H9 (cell line): ENCODE data around the gene ABLIM1. TPM values are rescaled to one million over a fixed set of nuclear protein-coding genes. Genes with fewer than 3 reads are reported as not detected.

Experiments used
- DNase-seq: peaks from one replicate; pipeline ENCODE4 v3.0.0-alpha.2; 2017
- H2AFZ ChIP-seq: one replicate; pipeline ENCODE4 v1.6.1; 2013; ENCODE audit warnings: mild to moderate bottlenecking, low read length, control low read depth, moderate library complexity
- H2AK5ac ChIP-seq: 2 replicates; pipeline ENCODE4 v1.6.1; 2013; ENCODE audit warnings: low read length, control low read depth, mixed read lengths; ENCODE audit not compliant: insufficient read length
- H2BK120ac ChIP-seq: one replicate; pipeline ENCODE4 v1.6.1; 2013; ENCODE audit warnings: low read depth, mild to moderate bottlenecking, low read length, control low read depth, inconsistent platforms; ENCODE audit not compliant: poor library complexity, severe bottlenecking
- H2BK12ac ChIP-seq: 2 replicates; pipeline ENCODE4 v1.6.1; 2013; ENCODE audit warnings: low read length, control low read depth, mixed read lengths, low read depth; ENCODE audit not compliant: insufficient read length
- H2BK15ac ChIP-seq: 2 replicates; pipeline ENCODE4 v1.6.1; 2013; ENCODE audit warnings: low read depth, low read length, control low read depth
- H2BK20ac ChIP-seq: one replicate; pipeline ENCODE4 v1.6.1; 2013; ENCODE audit warnings: low read depth, mild to moderate bottlenecking, low read length, control low read depth, inconsistent platforms; ENCODE audit not compliant: poor library complexity, severe bottlenecking
- H2BK5ac ChIP-seq: 2 replicates; pipeline ENCODE4 v1.6.1; 2013; ENCODE audit warnings: low read length, control low read depth, mixed read lengths; ENCODE audit not compliant: insufficient read length
- H3K14ac ChIP-seq: 2 replicates; pipeline ENCODE4 v1.6.1; 2013; ENCODE audit warnings: low read length, control low read depth; ENCODE audit not compliant: insufficient read depth
- H3K18ac ChIP-seq: 2 replicates; pipeline ENCODE4 v1.6.1; 2013; ENCODE audit warnings: low read depth, mild to moderate bottlenecking, mixed read lengths, low read length, control low read depth; ENCODE audit not compliant: insufficient read length
- H3K23ac ChIP-seq: 2 replicates; pipeline ENCODE4 v1.6.1; 2013; ENCODE audit warnings: low read length, control low read depth, mixed read lengths, low read depth; ENCODE audit not compliant: insufficient read length
- H3K23me2 ChIP-seq: 2 replicates; pipeline ENCODE4 v1.6.1; 2013; ENCODE audit warnings: low read depth, mild to moderate bottlenecking, mixed read lengths, low read length, control low read depth; ENCODE audit not compliant: insufficient read length, poor library complexity, severe bottlenecking
- H3K27ac ChIP-seq: 2 replicates; pipeline ENCODE4 v1.5.1; 2013; ENCODE audit warnings: low read length, control low read depth, mixed read lengths, low read depth; ENCODE audit not compliant: insufficient read length
- H3K27me3 ChIP-seq: 2 replicates; pipeline ENCODE4 v1.6.1; 2013; ENCODE audit warnings: low read length, control low read depth, inconsistent platforms; ENCODE audit not compliant: insufficient read depth
- H3K4ac ChIP-seq: 2 replicates; pipeline ENCODE4 v1.6.1; 2013; ENCODE audit warnings: low read depth, mild to moderate bottlenecking, control low read depth, inconsistent platforms, low read length, moderate library complexity
- H3K4me1 ChIP-seq: 2 replicates; pipeline ENCODE4 v1.6.1; 2013; ENCODE audit warnings: low read length, control low read depth, inconsistent platforms; ENCODE audit not compliant: insufficient read depth
- H3K4me2 ChIP-seq: 2 replicates; pipeline ENCODE4 v1.6.1; 2013; ENCODE audit warnings: low read length, control low read depth, mixed read lengths; ENCODE audit not compliant: insufficient read length, insufficient read depth
- H3K56ac ChIP-seq: 2 replicates; pipeline ENCODE4 v1.6.1; 2013; ENCODE audit warnings: low read depth, mild to moderate bottlenecking, mixed read lengths, low read length, control low read depth; ENCODE audit not compliant: insufficient read length
- H3K79me1 ChIP-seq: 2 replicates; pipeline ENCODE4 v1.6.1; 2013; ENCODE audit warnings: low read depth, mild to moderate bottlenecking, moderate library complexity, low read length, control low read depth, inconsistent platforms; ENCODE audit not compliant: insufficient read depth, poor library complexity, severe bottlenecking
- H3K79me2 ChIP-seq: 2 replicates; pipeline ENCODE4 v1.6.1; 2013; ENCODE audit warnings: low read length, control low read depth, inconsistent platforms; ENCODE audit not compliant: insufficient read depth
- H3K9ac ChIP-seq: 2 replicates; pipeline ENCODE4 v1.6.1; 2013; ENCODE audit warnings: low read length, control low read depth, mixed read lengths; ENCODE audit not compliant: insufficient read length; ENCODE audit errors: extremely low read depth
- H3K9me3 ChIP-seq: one replicate; pipeline ENCODE4 v1.6.1; 2013; ENCODE audit warnings: low read depth, low read length, inconsistent platforms; ENCODE audit not compliant: control insufficient read depth
- H3T11ph ChIP-seq: one replicate; pipeline ENCODE4 v1.6.1; 2013; ENCODE audit warnings: mild to moderate bottlenecking, low read length, control low read depth, inconsistent platforms
- H4K20me1 ChIP-seq: one replicate; pipeline ENCODE4 v1.6.1; 2013; ENCODE audit not compliant: control insufficient read depth, insufficient read length, insufficient read depth
- H4K5ac ChIP-seq: 2 replicates; pipeline ENCODE4 v1.6.1; 2013; ENCODE audit warnings: low read depth, mild to moderate bottlenecking, mixed read lengths, low read length, control low read depth; ENCODE audit not compliant: insufficient read length
- H4K8ac ChIP-seq: replicated peaks from 2 replicates; pipeline ENCODE4 v1.6.1; 2013; ENCODE audit warnings: low read length, control low read depth, mixed read lengths, low read depth; ENCODE audit not compliant: insufficient read length
- H4K91ac ChIP-seq: 2 replicates; pipeline ENCODE4 v1.6.1; 2013; ENCODE audit warnings: low read depth, mild to moderate bottlenecking, moderate library complexity, mixed read lengths, low read length, control low read depth; ENCODE audit not compliant: insufficient read length
- H3K27ac Mint-ChIP-seq, 3 experiments: 2 replicates in 2 of 3; 3 replicates in 1 of 3; pipeline ENCODE4 v1.8.0; 2020 to 2021; ENCODE audit warnings: mixed read lengths in 3 of 3, mild to moderate bottlenecking in 1 of 3, moderate library complexity in 1 of 3
- H3K27me3 Mint-ChIP-seq: 2 replicates; pipeline ENCODE4 v1.8.0; 2021; ENCODE audit warnings: low read depth, mild to moderate bottlenecking, moderate library complexity, mixed read lengths
- H3K36me3 Mint-ChIP-seq, 3 experiments: 2 replicates in 2 of 3; 3 replicates in 1 of 3; pipeline ENCODE4 v1.8.0; 2020 to 2021; ENCODE audit warnings: low read depth in 3 of 3, mixed read lengths in 3 of 3; ENCODE audit not compliant: insufficient read depth in 1 of 3
- H3K4me1 Mint-ChIP-seq, 2 experiments: 2 replicates each; pipeline ENCODE4 v1.8.0; 2020; ENCODE audit warnings: mixed read lengths in 2 of 2
- H3K4me3 Mint-ChIP-seq, 2 experiments: 2 replicates in 1 of 2; 3 replicates in 1 of 2; pipeline ENCODE4 v1.8.0; 2020 to 2021; ENCODE audit warnings: mild to moderate bottlenecking in 2 of 2, mixed read lengths in 2 of 2, moderate library complexity in 1 of 2
- H3K9me3 Mint-ChIP-seq, 2 experiments: 2 replicates in 1 of 2; 3 replicates in 1 of 2; pipeline ENCODE4 v1.8.0; 2020; ENCODE audit warnings: mild to moderate bottlenecking in 2 of 2, mixed read lengths in 2 of 2, moderate library complexity in 1 of 2
- WGBS: extraction: QIAGEN DNeasy Blood & Tissue Kit; methylation state at CpG from one replicate; pipeline ENCODE4 v1.1.7; 2013; ENCODE audit warnings: missing lambda C conversion rate, low lambda C conversion rate, mixed read lengths; ENCODE audit not compliant: insufficient read length; ENCODE audit errors: extremely low coverage; 5-methylcytosine and 5-hydroxymethylcytosine counted together
- total RNA-seq: library from RNA; stranded (reverse); gene quantifications from 2 replicates; pipeline ENCODE4 v1.2.1, GENCODE V29; 2021
- TF ChIP-seq, protein P1 (sequence below): fragments of 200-600 bp; sonication (generic); conservative IDR thresholded peaks from 3 replicates; pipeline ENCODE4 v1.8.0; 2021; ENCODE audit warnings: antibody characterized with exemption, mild to moderate bottlenecking

ABLIM1 gene
- total RNA-seq, 1 experiment from 2014 or later = 32.1 TPM

DNA sequence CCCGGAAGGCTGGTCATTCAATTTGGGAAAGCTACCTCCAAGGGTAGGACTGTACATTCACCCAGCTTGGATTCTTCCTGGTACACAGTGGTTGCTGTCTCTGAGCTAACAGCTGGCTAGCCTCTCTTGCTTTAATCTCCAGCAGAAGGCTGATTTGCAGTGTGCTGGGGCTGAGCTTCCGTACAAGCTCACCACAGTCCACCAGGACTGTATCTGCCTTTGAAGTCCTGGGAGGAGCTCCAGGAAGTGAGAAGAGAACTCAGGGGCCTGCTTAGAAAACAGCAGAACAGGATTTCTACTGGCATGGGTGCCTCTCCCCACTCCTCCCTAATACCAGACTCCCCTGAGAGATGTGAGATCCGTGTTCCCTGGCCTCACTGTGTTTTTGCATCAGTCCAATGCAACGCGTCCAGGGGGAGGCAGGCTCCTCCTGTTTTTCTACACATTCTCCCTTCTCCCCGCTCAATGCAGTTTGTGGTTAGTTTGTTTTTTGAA, 260.4 kb downstream of the ABLIM1 start:
- H3K79me1 ChIP-seq = no peaks in the 10 kb centered on the region
- Mint-ChIP-seq H3K27me3 (peaks cover 78% of the 10 kb centered on the region), H3K4me1 (peaks cover 11 to 20% of the 10 kb centered on the region in 2 experiments), H3K36me3 (no peaks in the 10 kb centered on the region), H3K4me3 (no peak overlapping the region), H3K27ac (no peak overlapping the region), H3K9me3 (no peaks in the 10 kb centered on the region)
- no peak overlapping the region for H3K56ac ChIP-seq
- H3K79me2 ChIP-seq = no peaks in the 10 kb centered on the region
- no peaks in the 10 kb centered on the region for H3K9me3 ChIP-seq
- H3K27me3 ChIP-seq = no peaks in the 10 kb centered on the region
- H2AFZ ChIP-seq = no peak overlapping the region
- WGBS = no CpG with 5 or more reads among the region's 6 CpGs
- H2BK120ac ChIP-seq = no peak overlapping the region
- no peak overlapping the region for H3K27ac ChIP-seq
- H3K4ac ChIP-seq = no peak overlapping the region
- peaks cover 3% of the 10 kb centered on the region; the same call in 1 of the 2 replicates for H3K4me1 ChIP-seq
- H2BK12ac ChIP-seq = no peak overlapping the region
- no peak overlapping the region for H3K9ac ChIP-seq
- no peak overlapping the region for H3K4me2 ChIP-seq
- H2BK15ac ChIP-seq = no peak overlapping the region
- no peak overlapping the region for H2BK5ac ChIP-seq
- no peak overlapping the region for H2BK20ac ChIP-seq
- no peaks in the 10 kb centered on the region for H4K20me1 ChIP-seq
- TF ChIP-seq, protein P1, sequence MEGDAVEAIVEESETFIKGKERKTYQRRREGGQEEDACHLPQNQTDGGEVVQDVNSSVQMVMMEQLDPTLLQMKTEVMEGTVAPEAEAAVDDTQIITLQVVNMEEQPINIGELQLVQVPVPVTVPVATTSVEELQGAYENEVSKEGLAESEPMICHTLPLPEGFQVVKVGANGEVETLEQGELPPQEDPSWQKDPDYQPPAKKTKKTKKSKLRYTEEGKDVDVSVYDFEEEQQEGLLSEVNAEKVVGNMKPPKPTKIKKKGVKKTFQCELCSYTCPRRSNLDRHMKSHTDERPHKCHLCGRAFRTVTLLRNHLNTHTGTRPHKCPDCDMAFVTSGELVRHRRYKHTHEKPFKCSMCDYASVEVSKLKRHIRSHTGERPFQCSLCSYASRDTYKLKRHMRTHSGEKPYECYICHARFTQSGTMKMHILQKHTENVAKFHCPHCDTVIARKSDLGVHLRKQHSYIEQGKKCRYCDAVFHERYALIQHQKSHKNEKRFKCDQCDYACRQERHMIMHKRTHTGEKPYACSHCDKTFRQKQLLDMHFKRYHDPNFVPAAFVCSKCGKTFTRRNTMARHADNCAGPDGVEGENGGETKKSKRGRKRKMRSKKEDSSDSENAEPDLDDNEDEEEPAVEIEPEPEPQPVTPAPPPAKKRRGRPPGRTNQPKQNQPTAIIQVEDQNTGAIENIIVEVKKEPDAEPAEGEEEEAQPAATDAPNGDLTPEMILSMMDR = no peak
- H3K23ac ChIP-seq = no peak overlapping the region
- H4K5ac ChIP-seq = no peak overlapping the region
- H3K18ac ChIP-seq = no peak overlapping the region
- no peak overlapping the region for H3T11ph ChIP-seq
- no peak overlapping the region for H2AK5ac ChIP-seq
- DNase-seq = no peak
- no peak overlapping the region for H4K8ac ChIP-seq
- H4K91ac ChIP-seq = no peak overlapping the region
- no peak overlapping the region for H3K14ac ChIP-seq
- no peaks in the 10 kb centered on the region for H3K23me2 ChIP-seq
